Sciatic nerve (tissue), 2 donors: ENCODE results near the gene ATAD1. TPM values are rescaled to one million over a fixed set of nuclear protein-coding genes. Genes with fewer than 3 reads are reported as not detected.
A peak's percentile ranks its signal among the peaks of the same experiment; 100 is the strongest.
"Not testable (repeated sequence)": the region's sequence is repeated elsewhere in the genome, so short reads cannot be mapped to it uniquely, and the experiment has no call there.

Experiments
- ATAC-seq: fragments of 200-7000 bp; cut with Tn5 transposase; one replicate; pipeline ENCODE4 v1.9.1; 2020; ENCODE audit warnings: mild to moderate bottlenecking, moderate library complexity
- DNase-seq: peaks from one replicate; pipeline ENCODE4 v3.0.0-alpha.2; 2020; ENCODE audit warnings: low spot score
- intact Hi-C: fragments of 100-400 bp; cut with DNase I; formaldehyde crosslinking; loops from one replicate; pipeline ENCODE4 v1.14.2; 2022
- total RNA-seq: library from RNA; stranded (reverse); fragmentation: NEBNext Ultra II Directional; extraction: Animal tissue kit (Norgen Biotek cat#: 25700); gene quantifications from one replicate; pipeline ENCODE4 v1.2.1, GENCODE V29; 2021
- donor health status: DM: no; HTN: no; CAD: no.
- donor health status: DM: no; HTN: no; CAD: no.

The ATAD1 gene, protein sequence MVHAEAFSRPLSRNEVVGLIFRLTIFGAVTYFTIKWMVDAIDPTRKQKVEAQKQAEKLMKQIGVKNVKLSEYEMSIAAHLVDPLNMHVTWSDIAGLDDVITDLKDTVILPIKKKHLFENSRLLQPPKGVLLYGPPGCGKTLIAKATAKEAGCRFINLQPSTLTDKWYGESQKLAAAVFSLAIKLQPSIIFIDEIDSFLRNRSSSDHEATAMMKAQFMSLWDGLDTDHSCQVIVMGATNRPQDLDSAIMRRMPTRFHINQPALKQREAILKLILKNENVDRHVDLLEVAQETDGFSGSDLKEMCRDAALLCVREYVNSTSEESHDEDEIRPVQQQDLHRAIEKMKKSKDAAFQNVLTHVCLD
- 59.5 TPM for total RNA-seq

DNA sequence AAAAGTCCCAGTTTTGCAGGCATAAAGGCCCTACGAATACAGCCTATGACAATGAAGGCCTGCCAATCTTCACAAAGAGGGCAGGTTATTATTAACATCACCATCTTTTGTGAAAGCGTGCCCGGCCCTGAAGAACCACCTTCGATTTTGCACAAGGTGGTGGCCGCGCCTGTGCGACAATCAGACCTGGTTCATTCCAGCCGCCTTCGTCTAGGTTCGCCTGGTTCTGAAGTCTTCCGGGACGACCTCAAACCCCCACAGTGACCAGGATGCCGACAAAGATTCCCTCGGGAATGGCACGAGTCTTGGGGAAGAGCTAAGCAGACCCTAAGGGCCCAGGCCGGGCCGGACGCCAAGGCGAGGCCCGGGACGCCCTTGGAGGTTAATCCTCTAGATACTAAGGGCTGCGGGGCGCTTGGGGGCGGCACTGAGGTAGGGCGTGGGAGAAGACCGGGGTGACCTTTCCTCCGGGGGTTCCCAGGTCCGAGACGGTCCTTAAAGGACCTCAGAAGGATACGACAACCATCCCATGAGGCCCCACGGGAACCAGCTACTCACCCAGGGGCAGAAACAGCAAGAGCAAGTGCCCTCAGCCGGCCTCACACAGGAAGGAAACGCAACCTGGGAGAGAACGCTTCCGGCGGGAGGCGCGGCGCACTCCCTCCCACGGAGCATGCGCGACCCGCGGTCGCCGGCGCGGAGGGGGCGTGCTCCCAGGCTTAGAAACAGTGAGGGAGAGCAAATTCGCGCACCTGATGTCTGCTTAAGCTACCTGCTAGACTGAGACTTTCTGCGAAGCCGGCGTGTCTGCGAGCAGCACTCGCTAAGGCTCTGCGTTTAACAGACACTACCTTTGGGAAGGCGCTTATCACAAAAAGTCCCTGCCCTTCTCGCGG, at the start of gene ATAD1:
TSS of gene ATAD1 (minus strand) at position 618 of the 896 bp plus-strand sequence. CDS start 3,627 bp downstream, outside the sequence.
- intact Hi-C loops = no loop called here
- peak; percentile 85 for DNase-seq
- peak; percentile 99 for ATAC-seq

DNA sequence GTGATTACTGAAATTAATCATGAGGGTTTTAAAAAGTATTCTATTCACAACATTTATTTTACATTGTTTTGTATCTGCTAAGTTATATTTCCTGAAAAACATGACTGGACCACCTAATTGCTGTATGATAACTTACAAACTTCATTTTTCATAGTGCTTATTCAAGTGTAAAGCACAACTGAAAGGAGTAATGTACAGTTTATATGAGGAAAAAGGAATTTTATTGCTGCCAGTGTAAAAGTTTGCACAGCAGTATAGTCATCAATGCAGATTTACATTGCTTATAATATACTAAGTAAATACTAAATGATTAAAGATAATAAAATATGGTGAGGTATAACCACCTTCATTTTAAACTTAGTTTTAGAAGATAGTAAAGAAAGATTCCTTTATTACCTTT, 49.4 kb upstream of the ATAD1 start:
- DNase-seq (no peak), ATAC-seq (no peak)
- intact Hi-C loops = no loop called here

DNA sequence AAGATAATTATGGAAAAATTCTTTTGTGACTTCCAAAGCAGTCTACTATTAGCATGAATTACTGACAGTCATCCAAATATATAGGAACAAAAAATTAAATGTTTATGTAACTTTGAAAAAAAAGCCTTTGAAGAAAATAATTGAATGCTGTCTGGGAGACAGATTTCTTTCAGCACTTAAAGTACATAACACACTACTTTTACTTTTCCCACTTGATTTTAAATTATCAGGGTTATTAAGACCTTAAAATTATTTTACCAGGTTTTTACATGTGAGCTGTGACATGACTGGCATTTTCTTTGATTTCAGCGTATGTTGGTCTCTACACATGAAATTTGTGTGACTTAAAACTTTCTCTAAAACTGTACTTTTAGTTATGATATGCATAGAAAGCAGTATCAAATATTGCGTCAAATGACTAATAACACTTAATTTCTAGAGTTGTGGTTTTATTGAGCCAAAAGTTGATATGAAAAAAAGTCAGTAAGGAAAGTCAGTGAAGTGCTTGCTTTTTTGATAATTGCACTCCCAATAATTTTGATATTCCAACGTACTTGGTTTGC, 48.5 kb upstream of the ATAD1 start:
- ATAC-seq (no peak), DNase-seq (no peak)
- intact Hi-C loops = no loop called here

DNA sequence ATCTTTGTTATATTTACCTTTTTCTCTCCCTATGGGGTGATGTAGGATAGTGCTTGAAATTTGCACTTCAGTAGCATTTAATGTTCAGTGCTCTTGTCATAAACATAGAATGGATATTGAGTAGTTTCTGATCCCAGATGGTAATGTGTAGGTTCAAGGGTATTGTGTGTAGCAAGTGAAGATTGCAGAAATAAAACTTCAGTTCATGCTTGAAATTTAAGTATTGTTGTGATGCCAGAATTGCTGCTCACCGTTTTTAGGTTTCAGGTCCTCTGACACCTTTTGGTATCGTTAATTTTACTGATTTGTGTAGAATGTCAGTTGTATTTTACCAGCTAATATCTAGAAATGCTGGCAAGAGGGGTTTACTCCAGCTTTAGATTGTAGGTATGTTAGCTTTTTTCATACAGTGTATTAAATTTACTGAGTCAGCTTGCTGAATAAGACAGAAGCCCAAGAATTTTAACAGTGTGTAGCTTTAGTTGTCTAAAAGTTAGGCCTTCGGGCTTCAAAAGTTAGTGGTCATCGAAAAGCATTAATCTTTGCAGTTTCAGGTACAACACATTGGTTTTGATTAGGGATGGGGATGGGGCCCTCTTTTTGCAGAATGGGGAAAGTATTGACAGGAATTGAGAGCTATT, 47.3 kb upstream of the ATAD1 start:
- intact Hi-C loops = no loop called here
- ATAC-seq (no peak), DNase-seq (no peak)

DNA sequence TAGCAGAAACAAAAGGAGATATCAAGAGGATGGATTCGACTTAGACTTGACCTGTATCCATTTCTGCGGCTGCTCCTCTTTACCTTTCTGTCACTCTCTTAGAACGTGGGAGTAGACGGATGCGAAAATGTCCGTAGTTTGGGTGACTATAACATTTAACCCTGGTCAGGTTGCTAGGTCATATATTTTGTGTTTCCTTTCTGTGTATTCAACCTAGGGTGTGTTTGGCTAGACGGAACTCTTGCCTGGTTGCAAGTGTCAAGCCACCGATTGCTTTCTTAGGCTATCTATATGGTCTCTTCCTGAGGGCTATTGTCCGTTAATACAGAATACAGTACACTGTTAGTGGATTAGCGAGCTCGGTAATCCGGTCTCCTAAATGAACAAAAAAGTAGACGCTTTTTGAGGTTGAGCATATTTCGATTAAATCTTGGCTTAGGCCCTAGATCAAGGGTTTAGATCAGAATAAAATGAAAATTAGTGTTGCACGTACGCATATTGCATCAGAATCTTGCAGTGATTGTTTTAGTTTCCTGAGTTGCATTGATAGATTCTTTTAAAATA, 46.6 kb upstream of the ATAD1 start:
- DNase-seq (no peak), ATAC-seq (no peak)
- intact Hi-C loops = loop anchor here (5.0 kb wide), 1 partner anchor 523 kb away; no protein-coding TSS in a partner anchor

DNA sequence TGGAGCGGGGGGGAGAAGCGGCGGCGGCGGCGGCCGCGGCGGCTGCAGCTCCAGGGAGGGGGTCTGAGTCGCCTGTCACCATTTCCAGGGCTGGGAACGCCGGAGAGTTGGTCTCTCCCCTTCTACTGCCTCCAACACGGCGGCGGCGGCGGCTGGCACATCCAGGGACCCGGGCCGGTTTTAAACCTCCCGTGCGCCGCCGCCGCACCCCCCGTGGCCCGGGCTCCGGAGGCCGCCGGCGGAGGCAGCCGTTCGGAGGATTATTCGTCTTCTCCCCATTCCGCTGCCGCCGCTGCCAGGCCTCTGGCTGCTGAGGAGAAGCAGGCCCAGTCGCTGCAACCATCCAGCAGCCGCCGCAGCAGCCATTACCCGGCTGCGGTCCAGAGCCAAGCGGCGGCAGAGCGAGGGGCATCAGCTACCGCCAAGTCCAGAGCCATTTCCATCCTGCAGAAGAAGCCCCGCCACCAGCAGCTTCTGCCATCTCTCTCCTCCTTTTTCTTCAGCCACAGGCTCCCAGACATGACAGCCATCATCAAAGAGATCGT, 46.0 kb upstream of the ATAD1 start:
- intact Hi-C loops = loop anchor here (5.0 kb wide), 1 partner anchor 523 kb away; no protein-coding TSS in a partner anchor
- DNase-seq, ATAC-seq: not testable (repeated sequence)

DNA sequence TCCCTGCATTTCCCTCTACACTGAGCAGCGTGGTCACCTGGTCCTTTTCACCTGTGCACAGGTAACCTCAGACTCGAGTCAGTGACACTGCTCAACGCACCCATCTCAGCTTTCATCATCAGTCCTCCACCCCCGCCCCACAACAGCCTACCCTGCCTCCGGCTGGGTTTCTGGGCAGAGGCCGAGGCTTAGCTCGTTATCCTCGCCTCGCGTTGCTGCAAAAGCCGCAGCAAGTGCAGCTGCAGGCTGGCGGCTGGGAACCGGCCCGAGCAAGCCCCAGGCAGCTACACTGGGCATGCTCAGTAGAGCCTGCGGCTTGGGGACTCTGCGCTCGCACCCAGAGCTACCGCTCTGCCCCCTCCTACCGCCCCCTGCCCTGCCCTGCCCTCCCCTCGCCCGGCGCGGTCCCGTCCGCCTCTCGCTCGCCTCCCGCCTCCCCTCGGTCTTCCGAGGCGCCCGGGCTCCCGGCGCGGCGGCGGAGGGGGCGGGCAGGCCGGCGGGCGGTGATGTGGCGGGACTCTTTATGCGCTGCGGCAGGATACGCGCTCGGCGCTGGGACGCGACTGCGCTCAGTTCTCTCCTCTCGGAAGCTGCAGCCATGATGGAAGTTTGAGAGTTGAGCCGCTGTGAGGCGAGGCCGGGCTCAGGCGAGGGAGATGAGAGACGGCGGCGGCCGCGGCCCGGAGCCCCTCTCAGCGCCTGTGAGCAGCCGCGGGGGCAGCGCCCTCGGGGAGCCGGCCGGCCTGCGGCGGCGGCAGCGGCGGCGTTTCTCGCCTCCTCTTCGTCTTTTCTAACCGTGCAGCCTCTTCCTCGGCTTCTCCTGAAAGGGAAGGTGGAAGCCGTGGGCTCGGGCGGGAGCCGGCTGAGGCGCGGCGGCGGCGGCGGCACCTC, 45.3 kb upstream of the ATAD1 start, which contains the start of the genes KLLN and PTEN:
TSS of gene KLLN (minus strand) at position 481 of the 891 bp plus-strand sequence. CDS start 1,046 bp downstream, outside the sequence.
TSS of gene PTEN (plus strand) at position 573 of the 891 bp plus-strand sequence. CDS start 845 bp downstream, outside the sequence.
- intact Hi-C loops = loop anchor here (5.0 kb wide), 1 partner anchor 524 kb away; no protein-coding TSS in a partner anchor

DNA sequence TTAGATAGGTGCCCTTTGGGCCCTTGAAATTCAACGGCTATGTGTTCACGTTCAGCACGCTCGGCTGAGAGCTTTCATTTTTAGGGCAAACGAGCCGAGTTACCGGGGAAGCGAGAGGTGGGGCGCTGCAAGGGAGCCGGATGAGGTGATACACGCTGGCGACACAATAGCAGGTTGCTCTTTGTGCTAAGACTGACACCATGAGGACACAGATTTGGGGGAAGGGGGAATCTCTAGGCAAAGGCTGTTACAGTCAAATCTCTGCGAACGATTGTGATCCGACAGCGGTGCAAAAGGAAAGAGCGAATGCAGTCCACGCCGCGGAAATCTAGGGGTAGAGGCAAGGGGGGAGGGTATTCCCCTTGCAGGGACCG, 44.6 kb upstream of the ATAD1 start:
- intact Hi-C loops = loop anchor here (5.0 kb wide), 1 partner anchor 525 kb away; no protein-coding TSS in a partner anchor
- ATAC-seq (peak; percentile 5), DNase-seq (no peak)

More for the DNA sequence above, 45.3 kb upstream of the ATAD1 start, which contains the start of the genes KLLN and PTEN:
- DNase-seq (peak; percentile 95), ATAC-seq (peak; percentile 87)

DNA sequence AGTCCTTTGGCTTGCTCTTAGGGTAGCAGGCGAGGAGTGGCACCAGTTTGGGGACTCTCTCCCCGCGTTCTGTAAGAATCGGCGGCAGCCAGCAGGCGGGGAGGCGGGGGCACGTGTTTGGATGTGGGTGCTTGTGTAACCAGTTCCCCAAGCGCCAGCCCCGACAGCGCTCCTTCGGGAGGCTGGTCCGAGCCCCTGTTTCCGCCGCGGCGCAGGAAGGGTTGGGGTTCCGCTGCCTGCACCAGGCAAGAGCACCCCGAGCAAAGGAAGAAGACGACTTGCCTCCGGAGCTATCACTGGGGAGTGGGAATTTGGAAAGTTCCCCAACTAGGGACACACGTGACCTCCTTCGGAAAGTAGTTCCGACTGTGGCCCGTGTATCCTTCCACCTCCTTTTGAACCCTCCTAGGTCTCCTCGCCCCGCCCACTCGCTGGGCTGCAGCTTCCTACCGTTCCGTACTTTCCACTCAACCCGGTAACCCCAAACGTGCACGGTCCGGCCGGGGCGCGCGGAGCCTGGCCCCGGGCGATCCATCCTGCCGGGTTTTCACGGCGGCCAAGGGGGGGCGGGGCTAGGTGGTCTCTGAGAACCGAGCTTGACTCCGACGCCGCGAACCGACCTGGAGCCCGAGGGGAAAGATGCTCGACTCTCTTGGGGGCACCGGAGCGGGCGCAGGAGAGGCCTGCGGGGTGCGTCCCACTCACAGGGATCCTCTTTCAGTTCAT, 44.1 kb upstream of the ATAD1 start:
- DNase-seq (peak; percentile 98), ATAC-seq (peak; percentile 94)
- intact Hi-C loops = loop anchor here (5.0 kb wide), 1 partner anchor 525 kb away; no protein-coding TSS in a partner anchor

DNA sequence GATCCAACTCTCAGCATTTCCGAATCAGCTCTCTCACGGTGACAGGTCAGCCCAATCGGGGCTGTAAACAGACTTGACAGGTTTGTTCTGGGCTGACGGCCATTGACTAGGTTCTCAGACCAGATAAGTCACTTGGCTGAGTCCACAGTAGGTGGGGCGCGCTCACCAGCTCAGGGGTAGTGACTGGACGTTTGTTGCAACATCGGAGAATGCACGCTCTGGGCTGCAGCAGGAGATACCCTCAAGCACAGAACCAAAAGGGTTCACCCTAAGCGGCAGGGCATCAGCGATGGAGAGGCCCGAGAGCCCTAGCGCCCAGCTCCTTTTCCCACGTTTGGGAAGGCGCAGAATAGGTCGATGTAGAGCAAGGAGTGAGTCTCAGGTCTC, 43.5 kb upstream of the ATAD1 start:
- ATAC-seq (peak; percentile 52), DNase-seq (peak; percentile 80)
- intact Hi-C loops = loop anchor here (5.0 kb wide), 1 partner anchor 526 kb away; no protein-coding TSS in a partner anchor

DNA sequence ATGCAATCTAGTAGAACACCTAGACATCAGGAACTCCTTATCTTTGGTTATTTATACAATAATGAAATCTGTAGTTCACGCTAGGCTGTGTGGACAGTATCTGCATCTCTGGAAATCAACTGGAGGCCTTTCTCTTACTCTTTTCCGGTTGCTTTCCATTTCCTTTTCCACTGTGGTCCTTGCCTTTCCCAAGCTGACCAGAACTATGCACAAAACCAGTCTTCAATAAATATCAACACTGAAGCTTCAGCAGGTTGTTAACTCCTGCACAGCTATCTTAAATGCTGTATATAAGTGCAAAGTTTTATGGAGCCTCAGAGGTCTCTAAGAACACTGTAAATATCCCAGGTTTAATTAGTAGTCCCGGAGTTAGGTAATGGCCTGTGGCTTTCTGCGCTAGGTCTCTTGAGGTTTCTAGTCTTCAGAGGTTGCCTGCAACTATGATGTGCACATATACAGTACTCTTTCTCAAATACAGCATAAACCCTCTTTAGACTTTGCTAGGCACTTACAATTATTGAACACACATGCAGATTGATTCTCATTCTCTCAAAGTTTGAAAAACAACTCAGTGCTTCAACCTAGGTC, 42.9 kb upstream of the ATAD1 start:
- DNase-seq (no peak), ATAC-seq (no peak)
- intact Hi-C loops = loop anchor here (5.0 kb wide), 1 partner anchor 526 kb away; no protein-coding TSS in a partner anchor

DNA sequence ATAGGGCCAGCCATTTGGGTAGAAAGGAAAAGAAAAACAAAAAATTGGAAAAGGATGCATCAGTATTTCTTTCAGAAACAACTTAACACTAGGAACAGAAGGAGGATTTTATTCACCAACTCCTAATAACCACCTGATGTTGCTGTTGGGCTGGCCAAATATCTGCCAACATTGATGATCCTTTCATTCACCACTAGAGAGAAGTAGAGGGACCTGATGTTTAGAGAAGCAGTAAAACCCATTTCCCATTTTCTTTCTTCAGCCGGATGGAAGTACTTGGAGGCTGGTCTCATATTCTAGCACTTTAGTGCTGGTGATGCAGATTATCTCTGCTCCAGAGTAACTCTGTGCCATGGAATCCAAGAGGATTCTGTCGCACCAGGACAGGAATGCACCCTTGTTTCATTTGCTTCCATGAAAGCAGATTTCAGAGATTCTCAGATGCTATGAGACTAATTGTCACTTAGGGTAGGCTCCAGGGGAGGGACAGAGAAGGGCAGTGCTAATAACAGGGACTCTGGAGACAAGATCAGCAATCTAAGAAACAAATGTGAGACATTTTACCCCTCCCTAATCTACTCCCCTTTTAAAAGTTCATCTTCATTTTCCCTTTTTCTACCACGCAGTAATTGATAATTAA, 42.2 kb upstream of the ATAD1 start:
- ATAC-seq = peak; percentile 2

DNA sequence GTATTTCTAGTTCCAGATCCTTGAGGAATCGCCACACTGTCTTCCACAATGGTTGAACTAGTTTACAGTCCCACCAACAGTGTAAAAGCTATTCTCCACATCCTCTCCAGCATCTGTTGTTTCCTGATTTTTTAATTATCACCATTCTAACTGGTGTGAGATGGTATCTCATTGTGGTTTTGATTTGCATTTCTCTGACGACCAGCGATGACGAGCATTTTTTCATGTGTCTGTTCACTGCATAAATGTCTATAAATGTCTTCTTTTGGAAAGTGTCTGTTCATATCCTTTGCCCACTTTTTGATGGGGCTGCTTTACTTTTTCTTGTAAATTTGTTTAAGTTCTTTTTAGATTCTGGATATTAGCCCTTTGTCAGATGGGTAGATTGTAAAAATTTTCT, 37.6 kb upstream of the ATAD1 start:
- DNase-seq, ATAC-seq, intact Hi-C loops: not testable (repeated sequence)

More for the DNA sequence above, 42.2 kb upstream of the ATAD1 start:
- DNase-seq = no peak
- intact Hi-C loops = loop anchor here (5.0 kb wide), 1 partner anchor 527 kb away; no protein-coding TSS in a partner anchor

DNA sequence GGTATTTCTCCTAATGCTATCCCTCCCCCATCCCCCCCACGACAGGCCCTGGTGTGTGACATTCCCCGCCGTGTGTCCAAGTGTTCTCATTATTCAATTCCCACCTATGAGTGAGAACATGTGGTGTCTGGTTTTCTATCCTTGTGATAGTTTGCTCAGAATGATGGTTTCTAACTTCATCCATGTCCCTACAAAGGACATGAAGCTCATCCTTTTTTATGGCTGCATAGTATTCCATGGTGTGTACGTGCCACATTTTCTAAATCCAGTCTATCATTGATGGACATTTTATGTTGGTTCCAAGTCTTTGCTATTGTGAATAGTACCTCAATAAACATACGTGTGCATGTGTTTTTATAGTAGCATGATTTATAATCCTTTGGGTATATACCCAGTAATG, 37.2 kb upstream of the ATAD1 start:
- DNase-seq, ATAC-seq, intact Hi-C loops: not testable (repeated sequence)

DNA sequence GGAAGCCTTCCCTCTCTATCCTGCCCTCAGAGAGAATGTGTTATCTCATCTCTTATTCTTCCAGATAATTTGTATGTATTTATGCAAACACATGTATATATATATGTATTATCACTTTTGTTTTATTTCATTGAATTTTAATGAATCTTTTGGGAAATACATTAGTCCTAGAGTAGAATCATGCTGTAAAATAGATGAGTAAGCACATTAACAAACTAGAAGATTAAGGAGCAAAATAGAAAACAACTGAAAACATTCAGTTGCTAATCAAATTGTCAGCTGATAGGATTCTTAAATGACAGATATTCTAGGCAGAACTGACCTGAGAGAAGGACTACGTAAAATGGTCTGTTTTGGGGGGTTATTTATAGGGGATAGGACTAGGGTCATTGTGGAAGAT, 34.1 kb upstream of the ATAD1 start:
- ATAC-seq = no peak
- no peak for DNase-seq
- intact Hi-C loops = loop anchor here (5.0 kb wide), 1 partner anchor 695 kb away; no protein-coding TSS in a partner anchor
